HEK293 (cell line): ENCODE results near the gene RPL36AL.

Experiments
- FEZF1 ChIP-seq: fragments of 450-650 bp; formaldehyde crosslinking; IDR thresholded peaks from 2 replicates; pipeline ENCODE4 v1.5.1; 2016; ENCODE audit warnings: missing biosample characterization, missing genetic modification characterization
- GLI4 ChIP-seq: fragments of 450-650 bp; formaldehyde crosslinking; IDR thresholded peaks from 2 replicates; pipeline ENCODE4 v1.5.1; 2016; ENCODE audit warnings: missing biosample characterization, missing genetic modification characterization
- IKZF3 ChIP-seq: fragments of 450-650 bp; IDR thresholded peaks from 2 replicates; pipeline ENCODE4 v1.5.0; 2018; ENCODE audit warnings: missing biosample characterization, mild to moderate bottlenecking, missing genetic modification characterization, moderate library complexity
- INSM2 ChIP-seq: fragments of 450-650 bp; formaldehyde crosslinking; IDR thresholded peaks from 2 replicates; pipeline ENCODE4 v1.5.1; 2016; ENCODE audit warnings: missing biosample characterization, missing genetic modification characterization
- OSR2 ChIP-seq: fragments of 450-650 bp; formaldehyde crosslinking; IDR thresholded peaks from 2 replicates; pipeline ENCODE4 v1.5.1; 2016; ENCODE audit warnings: missing biosample characterization, missing genetic modification characterization
- OVOL3 ChIP-seq: fragments of 450-650 bp; formaldehyde crosslinking; IDR thresholded peaks from 2 replicates; pipeline ENCODE4 v1.5.1; 2016; ENCODE audit warnings: missing biosample characterization, missing genetic modification characterization
- PATZ1 ChIP-seq: fragments of 450-650 bp; formaldehyde crosslinking; IDR thresholded peaks from 2 replicates; pipeline ENCODE4 v1.5.1; 2016; ENCODE audit warnings: missing biosample characterization, missing genetic modification characterization
- YY2 ChIP-seq: fragments of 450-650 bp; formaldehyde crosslinking; IDR thresholded peaks from 2 replicates; pipeline ENCODE4 v1.5.1; 2016; ENCODE audit warnings: missing biosample characterization, missing genetic modification characterization
- ZBTB17 ChIP-seq: fragments of 450-650 bp; formaldehyde crosslinking; IDR thresholded peaks from 2 replicates; pipeline ENCODE4 v1.5.1; 2016; ENCODE audit warnings: missing biosample characterization, missing genetic modification characterization
- ZFP3 ChIP-seq: fragments of 450-650 bp; formaldehyde crosslinking; IDR thresholded peaks from 2 replicates; pipeline ENCODE4 v1.5.1; 2016; ENCODE audit warnings: low read depth, missing biosample characterization, missing genetic modification characterization
- ZNF121 ChIP-seq: fragments of 450-650 bp; formaldehyde crosslinking; IDR thresholded peaks from 2 replicates; pipeline ENCODE4 v1.5.1; 2016; ENCODE audit warnings: missing biosample characterization, missing genetic modification characterization
- ZNF362 ChIP-seq: fragments of 450-650 bp; formaldehyde crosslinking; IDR thresholded peaks from 2 replicates; pipeline ENCODE4 v1.5.1; 2016; ENCODE audit warnings: missing biosample characterization, missing genetic modification characterization
- ZNF366 ChIP-seq: fragments of 450-650 bp; formaldehyde crosslinking; conservative IDR thresholded peaks from 2 replicates; pipeline ENCODE4 v1.5.1; 2016; ENCODE audit warnings: missing biosample characterization, missing genetic modification characterization
- ZNF501 ChIP-seq: fragments of 450-650 bp; formaldehyde crosslinking; IDR thresholded peaks from 2 replicates; pipeline ENCODE4 v1.5.1; 2016; ENCODE audit warnings: missing biosample characterization, missing genetic modification characterization
- ZNF561 ChIP-seq: fragments of 450-650 bp; IDR thresholded peaks from 2 replicates; pipeline ENCODE4 v1.5.1; 2018; ENCODE audit warnings: missing biosample characterization, missing genetic modification characterization, borderline replicate concordance
- ZNF664 ChIP-seq: fragments of 450-650 bp; formaldehyde crosslinking; IDR thresholded peaks from 2 replicates; pipeline ENCODE4 v1.5.1; 2016; ENCODE audit warnings: missing biosample characterization, missing genetic modification characterization
- ZNF692 ChIP-seq: fragments of 450-650 bp; formaldehyde crosslinking; IDR thresholded peaks from 2 replicates; pipeline ENCODE4 v1.5.1; 2016; ENCODE audit warnings: missing biosample characterization, missing genetic modification characterization
- ZNF830 ChIP-seq: fragments of 450-650 bp; IDR thresholded peaks from 2 replicates; pipeline ENCODE4 v1.5.0; 2018; ENCODE audit warnings: missing biosample characterization, missing genetic modification characterization, low read depth, mild to moderate bottlenecking, moderate library complexity

The RPL36AL gene

GRCh38 chr14:49586673-49587460, 33.6 kb downstream of the RPL36AL start (continued):
- TF ChIP-seq PATZ1 (peak; percentile 70; the same call in 1 of the 2 replicates), ZNF366 (tag by site-specific recombination) (peak; percentile 92), ZNF830 (tag by site-specific recombination) (peak; percentile 74; the same call in 1 of the 2 replicates), ZNF692 (tag by site-specific recombination) (peak; percentile 44), OSR2 (peak; percentile 41; the same call in 1 of the 2 replicates), IKZF3 (peak; percentile 82), ZNF664 (tag by site-specific recombination) (0 out of 2 replicates have a peak, but pooled peaks have one; percentile 19), YY2 (tag by site-specific recombination) (no peak; the same call in 1 of the 2 replicates), INSM2 (tag by site-specific recombination) (0 out of 2 replicates have a peak, but pooled peaks have one; percentile 39), ZBTB17 (tag by site-specific recombination) (peak; percentile 93; the same call in 1 of the 2 replicates), ZNF501 (tag by site-specific recombination) (peak; percentile 96; the same call in 1 of the 2 replicates), FEZF1 (tag by site-specific recombination) (no peak), ZNF362 (tag by site-specific recombination) (0 out of 2 replicates have a peak, but pooled peaks have one; percentile 44), ZFP3 (tag by site-specific recombination) (no peak; the same call in 1 of the 2 replicates), OVOL3 (tag by site-specific recombination) (no peak), ZNF561 (tag by site-specific recombination) (peak; percentile 68; the same call in 1 of the 2 replicates), ZNF121 (peak; percentile 100), GLI4 (tag by site-specific recombination) (peak; percentile 63; the same call in 1 of the 2 replicates)
